NCI-H2081 treated with DMSO at 0.1 percent for 48 hours (cell line): Measurements from ENCODE around the gene MAPK14.
A peak's percentile ranks its signal among the peaks of the same experiment; 100 is the strongest.
"Not testable (repeated sequence)": the region's sequence is repeated elsewhere in the genome, so short reads cannot be mapped to it uniquely, and the experiment has no call there.

ENCODE experiments used
- DNase-seq: peaks from one replicate; lab custom pipeline; 2025; lab: John Stamatoyannopoulos, UW

Gene MAPK14

GRCh38 chr6:36027501-36028087 is at the start of gene MAPK14:
Gene MAPK14, plus strand, starts transcription at chr6:36027808. Its CDS starts 350 bp downstream, at chr6:36028158.
- DNase-seq = peak; percentile 98

- DNase-seq = not testable (repeated sequence)
These were observed 47.5 kb upstream of the MAPK14 start for GRCh38 chr6:35980126-35980525.

DNA sequence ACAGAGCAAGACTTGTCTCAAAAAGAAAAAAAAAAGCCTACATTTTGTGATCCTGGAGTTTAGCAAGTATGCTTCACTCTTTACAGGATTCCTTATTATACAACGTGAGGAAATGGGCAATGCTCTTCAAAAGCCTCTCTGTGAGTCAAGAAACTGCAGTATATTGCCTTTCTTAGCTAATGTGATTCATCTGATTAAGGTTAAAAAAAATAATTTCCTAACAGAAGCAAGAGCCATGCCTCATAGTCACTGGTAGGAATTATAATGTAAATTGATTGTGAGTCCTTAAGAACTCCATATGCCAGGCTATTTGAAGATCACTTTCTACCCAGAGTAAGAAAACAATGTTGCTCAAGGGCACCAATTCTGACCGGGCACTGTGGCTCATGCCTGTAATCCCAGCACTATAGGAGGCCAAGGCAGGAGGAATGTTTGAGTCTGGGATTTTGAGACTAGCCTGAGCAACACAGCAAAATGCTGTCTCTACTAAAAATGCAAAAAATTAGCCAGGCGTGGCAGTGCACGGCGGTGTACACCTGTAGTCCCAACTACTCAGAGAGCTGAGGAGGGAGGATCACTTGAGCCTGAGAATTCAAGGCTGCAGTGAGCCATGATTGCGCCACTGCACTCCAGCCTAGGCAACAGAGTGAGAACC is 46.5 kb upstream of the MAPK14 start:
- no peak for DNase-seq

GRCh38 chr6:35984701-35985100 is 42.9 kb upstream of the MAPK14 start:
- no peak for DNase-seq

DNA sequence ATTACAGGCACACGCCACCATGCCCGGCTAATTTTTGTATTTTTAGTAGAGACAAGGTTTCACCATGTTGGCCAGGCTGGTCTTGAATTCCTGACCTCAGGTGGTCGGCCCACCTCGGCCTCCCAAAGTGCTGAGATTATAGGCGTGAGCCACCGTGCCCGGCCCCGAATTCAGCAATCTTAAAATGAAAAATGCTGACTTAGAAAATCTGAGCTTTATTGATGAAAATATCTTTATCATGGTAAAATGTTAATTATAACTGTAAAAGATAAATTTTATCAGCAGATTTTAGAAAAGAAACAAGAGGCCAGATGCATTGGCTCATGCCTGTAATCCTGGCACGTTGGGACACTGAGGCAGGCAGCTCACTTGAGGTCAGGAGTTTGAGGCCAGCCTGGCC is 39.6 kb upstream of the MAPK14 start:
- not testable (repeated sequence) for DNase-seq

GRCh38 chr6:35993150-35993549 is 34.5 kb upstream of the MAPK14 start:
- no peak for DNase-seq

DNA sequence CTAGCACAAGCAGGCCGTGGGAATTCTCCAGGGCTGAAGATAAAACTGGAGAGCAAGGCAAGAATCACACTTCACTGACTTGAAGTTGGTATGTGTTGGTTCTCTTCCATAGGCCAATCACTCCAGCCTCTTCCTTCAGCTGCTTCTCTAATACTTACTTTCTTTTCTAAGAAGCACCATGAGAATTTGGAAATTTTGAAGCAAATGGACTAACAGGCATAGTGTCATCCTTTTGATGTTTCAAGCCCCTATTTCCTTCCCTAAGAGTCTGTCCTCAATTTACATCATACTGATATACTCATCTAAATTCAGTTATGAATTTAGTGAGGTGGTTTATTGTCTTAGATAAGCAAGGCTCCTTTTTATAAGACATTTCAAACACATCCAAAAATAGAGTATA is 27.2 kb upstream of the MAPK14 start:
- DNase-seq = no peak

DNA sequence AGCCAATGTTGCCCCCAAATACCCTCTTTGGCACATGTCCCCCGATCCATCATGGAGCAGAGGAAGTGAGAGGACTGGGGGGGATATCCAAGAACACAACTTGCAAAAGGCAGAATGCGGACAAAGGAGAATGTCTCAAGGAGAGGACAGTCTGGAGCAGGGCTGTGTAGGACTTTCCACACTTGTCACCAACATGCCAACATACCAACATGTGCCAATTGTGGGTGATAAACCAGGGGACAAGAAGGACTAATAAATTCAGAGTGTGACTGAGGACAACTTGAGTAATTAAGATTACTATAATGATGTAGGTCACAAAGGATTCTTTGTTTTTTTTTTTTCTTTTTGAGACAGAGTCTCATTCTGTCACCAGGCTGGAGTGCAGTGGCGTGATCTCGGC is 11.9 kb upstream of the MAPK14 start:
- DNase-seq = no peak

- no peak for DNase-seq
These were observed 9.3 kb upstream of the MAPK14 start for GRCh38 chr6:36018339-36018738.

DNA sequence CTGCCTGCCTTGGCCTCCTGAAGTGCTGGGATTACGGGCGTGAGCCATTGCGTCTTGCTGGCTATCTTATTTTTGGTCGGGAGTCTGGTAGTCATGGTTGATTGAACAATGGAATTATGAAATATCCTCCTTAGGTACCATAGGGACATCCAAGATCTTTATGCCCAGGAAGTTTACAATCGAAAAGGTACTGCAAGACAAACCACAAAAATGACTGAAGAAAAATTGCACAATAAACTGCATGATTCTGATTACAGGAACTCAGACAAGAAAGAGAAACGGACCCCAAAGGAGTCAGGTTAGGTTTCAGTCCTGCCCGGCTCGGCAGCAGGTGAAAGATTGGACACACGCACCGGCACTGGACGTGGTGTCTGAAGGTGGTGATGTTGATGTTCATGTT is 8.4 kb upstream of the MAPK14 start:
- DNase-seq = no peak

GRCh38 chr6:36020154-36020553 is 7.5 kb upstream of the MAPK14 start:
- DNase-seq = no peak

- no peak for DNase-seq
These were observed 3.4 kb upstream of the MAPK14 start, which contains the start of gene SLC26A8 for GRCh38 chr6:36023996-36024795. Gene SLC26A8, minus strand, starts transcription at chr6:36024641. Its CDS starts 4,934 bp downstream, at chr6:36019707.

DNA sequence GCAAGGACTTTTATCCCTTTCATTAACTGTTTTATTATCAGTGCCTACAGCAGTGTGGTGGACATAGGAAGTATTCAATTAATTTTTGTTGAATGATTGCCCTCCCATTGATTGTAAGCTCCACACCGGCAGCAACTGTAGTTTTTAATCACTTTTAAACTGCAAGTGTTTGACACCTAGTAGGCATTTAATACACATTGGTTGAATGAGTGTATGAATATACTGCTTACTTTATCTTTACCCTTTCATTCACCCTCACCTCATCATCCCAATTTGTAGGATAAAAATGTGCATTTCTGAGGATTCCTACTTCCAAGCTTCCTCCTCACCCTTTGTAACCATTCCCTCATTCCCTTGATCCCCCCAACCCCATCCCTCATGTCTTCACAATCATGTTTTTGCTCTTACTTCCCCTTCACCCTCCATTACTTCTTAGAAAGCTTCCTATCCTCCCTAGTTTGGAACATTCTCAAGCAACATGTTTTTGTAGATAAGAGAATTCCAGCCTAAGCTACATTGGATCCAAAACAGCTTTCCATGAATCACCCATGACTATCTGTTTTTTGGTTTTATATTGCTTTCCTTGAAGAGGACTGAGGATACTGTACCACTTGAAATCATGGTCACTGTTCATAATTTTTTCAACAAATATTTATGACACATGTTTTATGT is 2.2 kb upstream of the MAPK14 start:
- DNase-seq = no peak

GRCh38 chr6:36025932-36026327 is 1.7 kb upstream of the MAPK14 start:
- DNase-seq = no peak

DNA sequence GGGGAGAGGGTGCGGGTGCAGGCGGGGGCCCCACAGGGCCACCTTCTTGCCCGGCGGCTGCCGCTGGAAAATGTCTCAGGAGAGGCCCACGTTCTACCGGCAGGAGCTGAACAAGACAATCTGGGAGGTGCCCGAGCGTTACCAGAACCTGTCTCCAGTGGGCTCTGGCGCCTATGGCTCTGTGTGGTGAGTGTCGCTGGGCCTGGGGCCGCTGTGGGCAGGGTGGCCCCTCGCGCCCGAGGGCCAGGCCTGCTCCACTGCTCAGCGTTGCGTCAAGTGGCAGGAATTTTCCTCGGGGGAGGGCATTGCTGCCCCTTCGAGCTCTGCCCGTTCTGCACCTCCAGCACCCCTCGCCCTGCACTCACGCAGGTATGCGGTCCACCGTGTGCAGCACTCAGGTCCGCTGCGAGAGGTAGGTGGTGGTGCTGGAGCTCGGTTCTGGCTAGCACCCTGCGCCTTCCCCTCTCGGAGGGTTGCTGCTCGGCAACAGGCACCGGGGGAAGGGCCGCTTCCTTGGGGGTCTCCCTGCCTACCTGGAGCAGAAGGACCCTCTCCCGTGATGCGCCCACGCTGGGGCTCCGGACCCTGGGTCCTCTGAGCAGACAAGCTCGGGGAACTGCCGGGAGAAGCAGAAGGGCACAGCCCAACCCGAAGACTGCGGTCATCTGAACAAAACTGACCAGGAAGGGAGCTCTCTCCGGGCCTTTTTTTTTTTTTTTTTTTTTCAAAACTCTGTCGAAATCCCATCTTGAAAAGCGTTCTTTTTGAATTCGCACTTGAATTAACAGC is 674 bp downstream of the MAPK14 start:
- DNase-seq = no peak

DNA sequence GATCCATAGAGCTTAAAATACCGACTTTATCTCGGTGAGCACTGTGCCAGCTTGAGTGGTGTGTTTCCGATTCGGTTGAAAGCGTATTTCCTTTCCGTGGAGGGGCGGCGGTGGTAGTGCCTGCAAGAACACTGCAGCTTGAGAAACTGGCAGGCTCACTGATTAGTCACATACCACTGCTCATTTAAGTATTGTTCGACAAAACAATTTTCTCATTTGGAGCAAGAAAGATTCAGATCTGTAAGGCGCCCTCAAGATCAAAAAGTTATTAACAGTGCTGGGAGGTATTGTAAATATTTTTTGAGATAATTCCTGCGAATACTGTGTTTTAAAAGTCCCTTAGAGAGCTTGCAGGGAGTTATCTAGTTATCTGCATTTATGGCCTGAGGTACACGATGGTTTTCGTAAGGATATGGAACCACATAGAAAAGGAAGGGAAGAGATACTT is 1.3 kb downstream of the MAPK14 start:
- no peak for DNase-seq

GRCh38 chr6:36029464-36029863 is 1.9 kb downstream of the MAPK14 start:
- DNase-seq = no peak

- DNase-seq = no peak
These were observed 4.7 kb downstream of the MAPK14 start for GRCh38 chr6:36032261-36032660.

DNA sequence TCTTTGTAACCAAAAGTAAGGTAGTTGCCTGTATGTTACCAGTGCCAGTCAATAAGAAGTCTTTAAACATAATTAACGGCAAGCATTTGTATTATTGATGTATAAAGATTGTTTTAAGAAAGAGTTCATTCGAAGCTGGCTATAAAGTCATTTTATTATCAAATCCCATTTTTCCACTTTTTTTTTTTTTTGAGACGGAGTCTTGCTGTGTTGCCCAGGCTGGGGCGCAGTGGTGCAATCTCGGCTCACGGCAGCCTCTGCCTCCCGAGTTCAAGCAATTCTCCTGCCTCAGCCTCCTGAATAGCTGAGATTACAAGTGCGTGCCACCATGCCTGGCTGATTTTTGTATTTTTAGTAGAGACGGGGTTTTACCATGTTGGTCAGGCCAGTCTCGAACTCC is 5.5 kb downstream of the MAPK14 start:
- DNase-seq = not testable (repeated sequence)

- DNase-seq = no peak
These were observed 6.3 kb downstream of the MAPK14 start for GRCh38 chr6:36033935-36034334.

- no peak for DNase-seq
These were observed 6.8 kb downstream of the MAPK14 start for GRCh38 chr6:36034441-36034840.

GRCh38 chr6:36035225-36035624 is 7.6 kb downstream of the MAPK14 start:
- DNase-seq = no peak
